Measurements from ENCODE around the gene TMEM154.
A peak's percentile ranks its signal among the peaks of the same experiment; 100 is the strongest.

TMEM154 gene

DNA sequence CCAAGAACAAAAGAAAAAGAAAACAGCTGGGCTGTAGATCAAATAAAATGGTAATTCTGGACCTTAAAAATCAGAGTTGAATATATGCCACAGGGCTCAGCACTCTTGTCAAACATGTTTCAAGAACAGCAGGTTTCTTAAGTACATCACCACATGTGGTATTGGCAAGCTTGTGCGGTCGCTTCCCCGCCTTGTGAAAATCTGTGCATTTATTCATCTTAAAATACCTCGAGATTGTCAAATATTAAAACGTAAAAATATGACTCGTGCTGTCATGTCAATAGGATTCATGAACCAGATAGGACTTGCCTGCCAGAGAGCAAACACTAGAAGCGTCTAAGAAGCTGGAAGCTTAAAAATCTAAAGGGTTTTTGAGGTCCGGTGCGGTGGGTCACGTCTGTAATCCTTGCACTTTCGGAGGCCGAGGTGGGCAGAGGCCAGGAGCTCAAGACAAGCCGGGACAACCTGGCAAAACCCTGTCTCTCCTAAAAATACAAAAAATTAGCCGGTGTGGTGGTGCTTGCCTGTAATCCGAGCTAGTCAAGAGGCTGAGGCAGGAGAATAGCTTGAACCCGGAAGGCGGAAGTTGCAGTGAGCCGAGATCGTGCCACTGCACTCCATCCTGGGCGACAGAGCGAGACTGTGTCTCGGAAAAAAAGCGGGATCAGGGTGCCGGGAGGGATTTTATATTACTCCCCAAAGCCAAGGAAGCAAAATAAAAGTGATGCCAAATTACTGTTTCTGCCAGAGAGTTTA, 40.2 kb upstream of the TMEM154 start:
- DNase-seq (ENCODE audit: low read depth in 2 of 2), result no peak
- no peak overlapping the region for H3K4me3 ChIP-seq (replicated peaks in 1 of 2; ENCODE audit: low read depth in 2 of 2, low read length in 2 of 2)
- TF ChIP-seq, protein P1, sequence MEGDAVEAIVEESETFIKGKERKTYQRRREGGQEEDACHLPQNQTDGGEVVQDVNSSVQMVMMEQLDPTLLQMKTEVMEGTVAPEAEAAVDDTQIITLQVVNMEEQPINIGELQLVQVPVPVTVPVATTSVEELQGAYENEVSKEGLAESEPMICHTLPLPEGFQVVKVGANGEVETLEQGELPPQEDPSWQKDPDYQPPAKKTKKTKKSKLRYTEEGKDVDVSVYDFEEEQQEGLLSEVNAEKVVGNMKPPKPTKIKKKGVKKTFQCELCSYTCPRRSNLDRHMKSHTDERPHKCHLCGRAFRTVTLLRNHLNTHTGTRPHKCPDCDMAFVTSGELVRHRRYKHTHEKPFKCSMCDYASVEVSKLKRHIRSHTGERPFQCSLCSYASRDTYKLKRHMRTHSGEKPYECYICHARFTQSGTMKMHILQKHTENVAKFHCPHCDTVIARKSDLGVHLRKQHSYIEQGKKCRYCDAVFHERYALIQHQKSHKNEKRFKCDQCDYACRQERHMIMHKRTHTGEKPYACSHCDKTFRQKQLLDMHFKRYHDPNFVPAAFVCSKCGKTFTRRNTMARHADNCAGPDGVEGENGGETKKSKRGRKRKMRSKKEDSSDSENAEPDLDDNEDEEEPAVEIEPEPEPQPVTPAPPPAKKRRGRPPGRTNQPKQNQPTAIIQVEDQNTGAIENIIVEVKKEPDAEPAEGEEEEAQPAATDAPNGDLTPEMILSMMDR (IDR thresholded peaks at IDR 0.05; ENCODE audit: low read depth, low read length), result no peak

DNA sequence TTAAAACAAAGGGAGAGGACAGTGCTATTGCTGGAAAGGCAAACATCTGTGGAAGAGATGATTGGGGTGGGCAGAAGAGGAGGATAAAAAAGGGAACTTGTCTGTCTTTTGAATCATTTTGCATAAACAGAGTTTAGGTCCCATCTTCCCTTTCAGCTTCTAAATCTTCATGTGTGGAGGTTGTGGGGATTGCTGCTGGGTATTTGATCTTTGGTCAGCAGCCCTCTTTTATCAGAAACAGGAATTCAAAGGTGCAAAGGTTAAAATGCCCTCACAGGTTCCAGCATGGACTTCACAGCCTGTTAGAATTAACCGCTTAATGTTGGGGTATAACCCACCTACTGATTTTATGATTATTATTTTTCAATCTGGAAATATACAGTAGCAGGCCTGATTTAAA, 39.5 kb upstream of the TMEM154 start:
- DNase-seq (ENCODE audit: low read depth in 2 of 2), result no peak
- H3K4me3 ChIP-seq (replicated peaks in 1 of 2; ENCODE audit: low read depth in 2 of 2, low read length in 2 of 2), result no peak overlapping the region
- TF ChIP-seq, protein P1 (IDR thresholded peaks at IDR 0.05; ENCODE audit: low read depth, low read length), result no peak

DNA sequence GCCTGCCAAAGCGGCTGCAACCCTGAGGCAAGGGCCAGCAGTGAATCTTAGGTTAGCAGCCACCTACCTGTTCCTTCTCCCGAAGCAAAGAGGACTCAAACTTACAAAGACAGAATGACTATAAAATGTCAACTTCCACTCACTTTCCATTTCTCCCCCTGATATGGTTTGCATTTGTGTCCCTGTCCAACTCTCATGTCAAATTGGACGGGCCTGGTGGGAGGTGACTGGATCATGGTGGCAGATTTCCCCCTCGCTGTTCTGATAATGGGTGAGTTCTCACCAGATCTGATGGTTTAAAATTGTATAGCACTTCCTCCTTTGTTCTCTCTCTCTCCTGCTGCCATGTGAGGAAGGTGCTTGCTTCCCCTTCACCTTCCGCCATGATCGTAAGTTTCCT, 35.3 kb upstream of the TMEM154 start:
- H3K4me3 ChIP-seq (replicated peaks in 1 of 2; ENCODE audit: low read depth in 2 of 2, low read length in 2 of 2), result no peak overlapping the region
- TF ChIP-seq, protein P1 (IDR thresholded peaks at IDR 0.05; ENCODE audit: low read depth, low read length), result no peak
- no peak for DNase-seq (ENCODE audit: low read depth in 2 of 2)

DNA sequence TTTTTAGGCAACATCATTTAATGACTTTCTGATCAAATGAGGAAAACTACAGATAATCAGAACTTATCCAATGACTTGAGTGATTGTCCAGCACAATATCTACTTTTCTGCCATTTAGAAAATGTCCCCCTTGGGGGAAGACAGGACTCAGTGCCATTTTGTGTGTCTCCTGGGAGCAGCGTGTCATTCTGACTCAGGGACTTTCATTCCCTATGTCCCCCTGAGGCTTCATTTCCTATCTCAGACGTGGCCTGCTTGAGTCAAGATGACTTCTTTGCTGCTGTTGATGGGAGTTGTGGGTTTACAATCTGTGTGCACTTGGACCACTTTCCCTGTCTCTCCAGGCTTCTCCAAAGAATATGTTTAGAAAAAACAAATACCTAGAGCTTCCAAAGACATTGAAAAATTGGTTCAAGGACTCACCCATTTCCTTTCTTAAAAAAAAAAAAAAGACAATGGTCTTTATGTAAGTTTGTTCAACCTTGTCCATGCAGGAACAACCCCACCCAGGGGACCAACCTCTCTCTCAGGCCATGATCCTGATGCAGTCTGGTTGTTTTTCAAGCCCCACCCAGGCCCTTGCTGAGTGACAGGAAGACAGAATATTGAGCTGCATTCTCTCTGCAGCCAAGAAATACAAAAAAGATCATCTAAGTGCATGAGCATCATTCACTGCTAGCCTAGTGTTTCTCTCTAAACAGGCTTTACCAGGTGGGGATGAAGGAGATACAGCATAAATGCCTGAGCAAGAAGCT, 34.3 kb upstream of the TMEM154 start:
- DNase-seq (ENCODE audit: low read depth in 2 of 2), result no peak
- H3K4me3 ChIP-seq (replicated peaks in 1 of 2; ENCODE audit: low read depth in 2 of 2, low read length in 2 of 2), result no peak overlapping the region
- TF ChIP-seq, protein P1 (IDR thresholded peaks at IDR 0.05; ENCODE audit: low read depth, low read length), result no peak

DNA sequence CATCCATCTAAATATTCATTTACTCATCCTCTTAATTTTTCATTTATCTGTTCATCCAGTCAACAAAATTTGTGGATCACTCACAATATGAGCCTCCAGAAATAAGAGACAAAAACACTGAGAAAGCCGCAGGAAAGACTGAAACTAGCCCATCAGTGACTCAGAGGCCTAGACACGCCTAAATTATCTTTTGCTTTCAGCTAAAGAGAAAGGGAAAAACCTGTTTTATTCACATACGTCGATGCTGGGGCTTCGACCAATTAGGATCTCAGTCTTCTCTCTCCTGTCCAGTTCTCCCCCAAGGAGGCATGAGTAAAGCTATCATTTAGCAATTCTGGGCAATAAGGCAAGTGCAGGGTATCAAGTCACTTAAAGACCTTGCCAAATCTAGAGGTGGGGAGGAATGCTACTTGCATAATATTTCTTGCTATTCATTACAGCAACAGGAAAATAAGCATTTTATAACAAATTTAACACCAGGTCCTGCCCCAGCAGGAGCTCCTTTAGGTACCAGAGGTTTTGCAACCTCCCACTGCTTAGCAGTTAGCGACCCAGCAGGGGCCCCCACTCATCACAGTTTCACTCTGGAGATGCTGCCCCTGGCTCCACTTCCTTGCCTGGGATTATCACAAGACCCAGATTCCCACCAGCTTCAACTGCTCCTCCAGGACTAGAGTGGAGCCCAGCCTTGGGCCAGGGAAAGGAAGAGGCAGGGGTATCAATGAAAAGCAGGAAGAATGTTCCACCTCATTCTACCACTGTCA, 30.1 kb upstream of the TMEM154 start:
- no peak overlapping the region for H3K4me3 ChIP-seq (replicated peaks in 1 of 2; ENCODE audit: low read depth in 2 of 2, low read length in 2 of 2)
- TF ChIP-seq, protein P1 (IDR thresholded peaks at IDR 0.05; ENCODE audit: low read depth, low read length), result no peak
- peak; percentile 16 to 50 for DNase-seq (ENCODE audit: low read depth in 2 of 2)

DNA sequence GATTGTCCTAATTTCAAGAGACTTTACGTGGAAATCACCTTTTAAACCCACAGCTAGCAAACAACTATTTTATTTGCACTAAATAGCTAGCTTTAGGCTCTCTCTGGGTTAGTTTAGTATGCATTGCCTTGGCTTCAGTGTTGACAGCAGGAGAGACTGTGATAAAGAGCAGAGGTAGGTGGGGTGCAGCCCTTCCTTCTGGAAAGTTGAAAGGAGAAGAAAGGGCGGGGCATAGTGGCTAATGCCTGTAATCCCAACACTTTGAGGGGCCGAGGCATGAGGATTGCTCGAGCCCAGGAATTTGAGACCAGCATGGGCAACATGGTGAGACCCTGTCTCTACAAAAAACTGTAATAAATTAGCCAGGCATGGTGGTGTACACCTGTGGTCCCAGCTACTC, 29.0 kb upstream of the TMEM154 start:
- no peak overlapping the region for H3K4me3 ChIP-seq (replicated peaks in 1 of 2; ENCODE audit: low read depth in 2 of 2, low read length in 2 of 2)
- no peak for DNase-seq (ENCODE audit: low read depth in 2 of 2)
- TF ChIP-seq, protein P1 (IDR thresholded peaks at IDR 0.05; ENCODE audit: low read depth, low read length), result no peak
